ENCODE results near the gene MOB1A.
"Not testable (repeated sequence)": the region's sequence is repeated elsewhere in the genome, so short reads cannot be mapped to it uniquely, and the experiment has no call there.

Gene MOB1A

DNA sequence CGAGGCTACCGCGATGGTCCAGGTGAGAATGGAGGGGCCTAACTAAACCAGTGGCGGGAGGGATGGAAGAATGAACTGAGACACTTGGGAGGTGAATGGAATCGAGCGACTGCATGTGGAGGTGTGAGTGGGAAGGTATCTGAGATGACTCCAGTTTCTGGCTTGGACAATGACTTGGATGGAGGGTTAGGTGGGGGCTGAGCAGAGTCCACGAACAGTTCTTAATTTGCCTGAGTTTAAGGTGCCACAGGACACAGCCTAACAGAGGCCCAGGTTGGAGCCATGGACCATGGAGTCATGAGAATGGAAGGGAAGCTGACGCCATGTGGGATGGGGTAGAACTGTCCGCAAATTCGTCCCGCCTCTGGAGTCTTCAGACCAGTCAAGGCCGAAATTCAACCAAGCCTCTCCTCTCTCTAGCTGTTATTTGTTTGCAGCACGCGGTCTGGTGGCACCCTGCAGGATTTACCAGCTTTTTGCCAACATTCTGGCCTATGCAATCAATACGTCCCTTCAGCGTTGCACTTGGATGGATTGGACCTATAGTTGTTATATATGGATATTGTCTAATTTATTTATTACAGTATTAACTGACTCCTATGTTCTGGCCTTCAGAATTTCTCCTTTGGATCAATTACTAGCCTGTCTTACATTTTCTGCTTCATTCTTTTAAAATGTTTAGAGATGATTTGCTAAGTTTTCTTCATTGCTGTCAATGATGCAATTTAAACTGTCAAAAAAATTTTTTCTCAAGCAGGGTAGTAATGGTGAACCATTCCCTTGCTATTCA, 30.0 kb downstream of the MOB1A start:
- DNase-seq, result no peak

- no peak for DNase-seq
Observed at GRCh38 chr2:74147727-74148456, 30.8 kb downstream of the MOB1A start, which contains the start of gene BOLA3. Gene BOLA3 (minus strand): TSS chr2:74147912. CDS start chr2:74147874, 38 bp downstream.

GRCh38 chr2:74146929-74147726, 31.6 kb downstream of the MOB1A start:
- no peak for DNase-seq

GRCh38 chr2:74142340-74142739, 36.3 kb downstream of the MOB1A start:
- DNase-seq, result no peak

DNA sequence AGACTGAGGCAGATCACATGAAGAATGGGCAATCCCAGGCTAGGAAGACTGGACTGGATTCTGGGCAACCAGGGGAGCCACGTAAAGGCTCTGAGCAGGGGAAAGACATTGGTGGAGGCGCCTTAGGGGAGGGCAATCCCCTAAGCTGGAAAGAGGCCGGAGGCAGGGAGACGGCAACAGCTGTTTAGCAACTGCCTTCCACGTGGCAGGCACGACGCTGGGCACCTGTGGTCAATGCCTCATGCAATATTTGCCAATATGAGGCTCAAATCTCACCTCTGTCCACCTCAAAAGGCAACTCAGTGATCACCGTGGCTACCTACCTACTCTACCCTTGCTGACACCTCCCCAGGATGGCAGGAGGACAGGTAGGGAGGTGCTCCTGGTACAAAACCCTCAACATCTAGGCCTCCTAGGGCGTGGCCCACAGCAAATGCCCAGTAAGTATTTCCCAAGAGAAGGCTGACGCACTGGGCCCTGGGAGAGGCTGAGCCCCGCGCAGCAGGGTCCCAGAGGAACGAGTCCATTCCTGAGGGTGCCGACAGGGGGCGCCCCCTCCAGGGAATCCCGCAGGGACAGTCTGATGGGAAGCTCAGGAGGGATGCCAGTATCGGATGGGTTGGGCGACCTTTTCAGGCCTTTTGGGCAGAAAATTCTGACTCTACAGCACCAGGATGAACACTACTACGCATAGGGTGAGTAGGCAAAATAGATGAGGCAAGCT, 39.9 kb downstream of the MOB1A start:
- no peak for DNase-seq

GRCh38 chr2:74137651-74138599, 40.8 kb downstream of the MOB1A start:
- DNase-seq, result no peak

DNA sequence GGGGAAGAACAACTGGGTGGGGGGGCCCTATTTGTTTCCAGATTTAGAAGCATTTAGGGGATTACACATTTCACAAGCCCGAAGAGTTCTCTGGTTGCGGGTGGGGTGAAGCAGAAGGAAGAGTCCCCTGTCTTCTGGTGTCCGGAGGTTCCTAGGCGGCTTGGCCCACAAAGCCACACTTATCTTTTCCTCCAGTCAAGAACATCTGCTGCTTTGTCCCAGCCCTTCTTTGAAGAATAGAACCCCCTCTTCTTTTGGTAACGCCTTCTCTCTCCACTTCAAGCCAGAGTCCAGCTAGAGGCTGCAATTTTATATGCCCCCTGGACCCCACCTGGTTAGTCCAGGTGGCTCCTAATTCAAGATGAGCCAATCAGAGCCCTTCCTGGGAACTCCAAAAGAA, 46.8 kb downstream of the MOB1A start:
- DNase-seq, result no peak

GRCh38 chr2:74130211-74130995, 48.3 kb downstream of the MOB1A start:
- no peak for DNase-seq

DNA sequence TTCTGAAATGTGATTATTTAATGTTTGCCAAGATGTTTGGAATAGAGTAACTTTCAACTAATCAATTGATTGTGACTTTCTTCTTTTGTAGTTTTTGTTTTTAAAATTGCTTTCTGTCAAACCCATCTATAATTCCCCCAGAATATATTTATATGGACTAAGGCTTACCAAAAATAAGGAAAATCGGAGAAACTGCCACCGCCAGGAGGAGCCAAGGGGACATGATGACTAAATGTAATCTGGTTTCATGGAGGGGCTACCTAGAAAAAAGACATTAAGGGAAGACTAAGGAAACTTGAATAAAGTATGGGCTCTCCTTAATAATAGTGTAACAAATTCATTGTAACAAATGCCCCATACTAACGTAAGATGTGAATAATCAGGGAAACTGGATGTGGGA, 50.5 kb downstream of the MOB1A start:
- DNase-seq, result no peak

DNA sequence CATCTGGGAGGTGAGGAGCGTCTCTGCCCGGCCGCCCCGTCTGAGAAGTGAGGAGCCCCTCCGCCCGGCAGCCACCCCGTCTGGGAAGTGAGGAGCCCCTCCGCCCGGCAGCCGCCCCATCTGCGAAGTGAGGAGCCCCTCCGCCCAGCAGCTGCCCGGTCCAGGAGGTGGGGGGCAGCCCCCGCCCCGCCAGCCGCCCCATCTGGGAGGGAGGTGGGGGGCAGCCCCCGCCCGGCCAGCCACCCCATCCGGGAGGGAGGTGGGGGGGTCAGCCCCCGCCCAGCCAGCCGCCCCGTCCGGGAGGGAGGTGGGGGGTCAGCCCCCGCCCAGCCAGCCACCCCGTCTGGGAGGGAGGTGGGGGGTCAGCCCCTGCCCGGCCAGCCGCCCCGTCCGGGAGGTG, 54.7 kb downstream of the MOB1A start:
- not testable (repeated sequence) for DNase-seq

GRCh38 chr2:74121846-74122245, 56.8 kb downstream of the MOB1A start:
- not testable (repeated sequence) for DNase-seq

DNA sequence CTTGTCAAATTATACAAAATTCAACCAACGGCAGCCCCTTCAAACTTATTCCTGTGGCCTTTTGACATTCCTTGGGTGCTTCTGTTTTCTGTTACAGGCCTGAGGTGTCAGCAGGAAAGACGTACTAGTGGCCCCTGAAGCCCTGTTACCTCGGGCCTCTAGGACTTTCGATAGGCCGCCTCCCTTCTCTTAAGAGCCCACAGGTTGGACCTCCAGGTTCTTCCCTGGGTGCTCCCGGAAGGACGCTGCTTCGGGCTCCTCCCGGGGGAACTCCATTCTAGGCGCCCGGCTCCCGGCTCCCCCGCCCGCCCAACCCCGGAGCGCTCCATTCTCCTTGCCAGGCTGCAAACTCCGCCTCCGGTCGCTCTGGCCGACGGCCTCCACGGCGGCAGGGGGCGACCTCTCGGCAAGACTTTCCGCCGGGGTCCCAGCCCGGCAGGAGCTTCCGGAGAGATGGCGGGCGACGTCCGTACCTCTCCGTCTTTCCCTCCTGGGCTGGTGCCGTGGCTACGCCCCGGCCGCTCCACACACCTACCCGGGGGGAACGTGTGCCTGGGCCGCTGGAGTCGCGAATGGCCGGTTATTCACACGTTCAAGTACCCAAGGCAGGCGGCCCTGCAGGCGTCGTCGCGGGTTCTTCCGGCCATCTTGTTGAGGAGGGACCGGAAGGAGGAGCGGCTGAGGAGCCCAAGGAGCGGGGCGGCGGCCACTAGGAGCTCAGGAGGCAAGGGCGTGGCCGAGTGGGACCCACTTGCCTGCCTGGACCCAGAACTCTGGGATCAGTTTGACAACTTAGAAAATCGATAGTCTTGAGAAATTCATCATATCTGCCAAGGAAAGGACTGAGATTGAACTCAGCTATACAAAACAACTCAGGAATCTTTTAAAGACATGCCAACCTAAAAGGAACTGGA, 58.5 kb downstream of the MOB1A start:
- DNase-seq, result peak; percentile 30

- DNase-seq, result no peak
Observed at GRCh38 chr2:74119339-74119738, 59.3 kb downstream of the MOB1A start.

GRCh38 chr2:74111380-74111779, 67.3 kb downstream of the MOB1A start:
- no peak for DNase-seq

DNA sequence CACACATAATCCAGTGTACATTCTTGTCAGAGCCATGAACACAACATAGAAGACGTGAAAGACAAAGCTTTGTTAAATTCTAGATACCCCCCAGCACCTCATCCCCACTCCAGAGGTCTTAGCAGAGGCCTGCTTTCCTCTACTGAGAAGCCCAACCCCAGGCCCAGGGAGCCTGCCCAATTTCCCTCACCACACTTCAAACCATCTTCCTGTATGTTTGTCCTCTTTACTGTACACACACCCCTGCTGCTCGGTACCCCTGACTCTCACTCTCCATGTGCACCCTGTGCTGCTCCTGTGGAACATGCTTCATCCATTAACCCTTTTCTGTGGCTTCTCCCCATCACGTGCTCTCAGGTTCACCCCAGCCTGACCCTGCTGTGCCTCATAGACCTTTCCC, 68.1 kb downstream of the MOB1A start:
- DNase-seq, result no peak

GRCh38 chr2:74109551-74109950, 69.1 kb downstream of the MOB1A start:
- DNase-seq, result no peak

DNA sequence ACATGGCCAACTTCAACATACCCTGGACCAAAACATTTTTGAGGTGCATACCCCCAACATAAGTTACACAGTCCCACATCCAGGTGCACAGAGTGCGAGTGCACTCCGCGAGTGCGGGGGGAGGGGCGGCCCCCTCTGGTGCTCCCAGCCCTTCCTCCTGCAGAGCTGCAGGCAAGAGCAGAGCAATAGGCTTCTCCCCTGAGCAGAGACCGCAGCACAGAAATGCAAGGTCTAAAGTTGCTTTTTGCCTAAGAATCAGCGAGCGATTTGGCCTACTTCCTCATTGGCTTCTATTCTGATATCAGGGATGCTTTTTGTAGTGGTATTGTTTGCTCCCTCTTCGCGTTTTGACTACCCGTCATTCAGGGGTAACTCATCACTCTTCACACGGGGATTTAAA, 71.6 kb downstream of the MOB1A start:
- no peak for DNase-seq

DNA sequence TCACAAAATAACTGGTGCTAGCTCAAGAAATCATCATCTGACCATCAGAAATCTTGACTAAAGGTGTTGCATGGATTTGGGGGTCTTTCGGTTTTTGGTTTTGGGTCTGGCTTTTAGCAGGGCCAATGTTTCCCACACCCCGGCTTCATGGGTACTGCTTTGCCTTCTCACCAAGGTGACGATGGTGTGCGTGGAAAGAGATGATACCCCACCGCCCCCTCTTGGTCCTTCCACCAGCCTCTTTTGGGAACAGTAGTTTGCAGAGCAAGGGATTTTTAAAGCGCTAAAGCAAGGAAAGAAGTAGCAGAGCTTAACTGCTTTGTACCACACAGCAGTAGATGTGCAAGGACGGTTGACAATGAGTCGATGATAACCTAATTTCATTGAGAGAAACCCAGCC, 73.3 kb downstream of the MOB1A start:
- DNase-seq, result no peak

DNA sequence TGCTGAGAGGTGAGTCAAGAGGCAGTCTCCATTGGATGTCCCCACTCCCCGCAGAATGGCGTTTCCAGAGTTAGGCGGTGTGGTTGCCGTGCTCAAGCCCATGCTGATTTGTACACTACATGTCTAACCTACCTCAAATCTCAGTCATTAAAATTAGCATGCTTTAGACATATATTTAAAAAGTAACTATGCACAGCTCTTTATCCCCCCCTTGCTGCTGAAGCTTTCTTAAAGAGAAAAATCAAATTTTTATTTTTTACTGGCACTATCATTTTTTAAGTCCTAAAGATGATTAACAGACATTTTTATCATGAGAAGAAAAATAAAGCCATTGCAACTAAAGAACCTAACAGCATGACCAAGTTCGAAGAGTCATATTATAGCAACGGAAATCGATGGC, 73.8 kb downstream of the MOB1A start:
- DNase-seq, result no peak

GRCh38 chr2:74103763-74104162, 74.9 kb downstream of the MOB1A start:
- no peak for DNase-seq
